ENCODE results near the gene RNF183. TPM values are rescaled to one million over a fixed set of nuclear protein-coding genes. Genes with fewer than 3 reads are reported as not detected.
"Not testable (repeated sequence)": the region's sequence is repeated elsewhere in the genome, so short reads cannot be mapped to it uniquely, and the experiment has no call there.

The RNF183 gene
- total and polyA plus RNA-seq, 10 donors, result 0.06 to 0.35 (median 0.08) TPM; not detected in 6

DNA sequence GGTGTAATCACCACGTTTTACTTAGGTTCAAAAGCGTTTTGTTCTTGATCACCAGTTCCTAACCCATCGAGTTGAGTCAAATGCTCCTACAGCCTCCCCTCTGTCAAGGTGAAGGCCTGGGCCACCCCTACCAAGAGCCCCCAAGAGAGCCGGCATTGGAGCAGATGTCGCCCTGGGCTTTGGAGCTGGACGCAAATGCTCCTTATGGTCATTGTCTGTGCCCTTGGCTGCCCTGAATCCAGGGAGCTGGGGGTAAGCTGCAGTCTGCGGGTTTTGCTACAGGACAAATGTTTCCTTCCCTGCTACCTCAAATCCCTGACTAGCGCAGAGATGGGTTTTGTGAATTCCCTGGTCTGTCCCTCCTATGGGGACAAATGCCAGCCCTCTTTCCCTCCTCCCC is 4.9 kb downstream of the RNF183 start:
- Histone ChIP-seq H3K27me3 (replicated peaks in 1 of 7) (no peaks in the 10 kb centered on the region), H3K27ac (no peak overlapping the region), H3K9me3 (no peaks in the 10 kb centered on the region), H3K4me3 (no peak overlapping the region), H3K4me1 (peaks cover 0 to 6% (median 0%) of the 10 kb centered on the region in 6 donors), H3K36me3 (peaks cover 0 to 10% (median 2%) of the 10 kb centered on the region in 6 donors)
- no peak for DNase-seq
- intact Hi-C loops (cut with DNase I; ENCODE audit: low total_unique reads), result no loop called here
- WGBS, 5 donors, result 87 to 96% (median 91%) methylated on average over 8 of the region's 8 CpGs
- no peak for TF ChIP-seq POLR2AphosphoS5 (IDR thresholded peaks at IDR 0.05)
- TF ChIP-seq, protein P1, sequence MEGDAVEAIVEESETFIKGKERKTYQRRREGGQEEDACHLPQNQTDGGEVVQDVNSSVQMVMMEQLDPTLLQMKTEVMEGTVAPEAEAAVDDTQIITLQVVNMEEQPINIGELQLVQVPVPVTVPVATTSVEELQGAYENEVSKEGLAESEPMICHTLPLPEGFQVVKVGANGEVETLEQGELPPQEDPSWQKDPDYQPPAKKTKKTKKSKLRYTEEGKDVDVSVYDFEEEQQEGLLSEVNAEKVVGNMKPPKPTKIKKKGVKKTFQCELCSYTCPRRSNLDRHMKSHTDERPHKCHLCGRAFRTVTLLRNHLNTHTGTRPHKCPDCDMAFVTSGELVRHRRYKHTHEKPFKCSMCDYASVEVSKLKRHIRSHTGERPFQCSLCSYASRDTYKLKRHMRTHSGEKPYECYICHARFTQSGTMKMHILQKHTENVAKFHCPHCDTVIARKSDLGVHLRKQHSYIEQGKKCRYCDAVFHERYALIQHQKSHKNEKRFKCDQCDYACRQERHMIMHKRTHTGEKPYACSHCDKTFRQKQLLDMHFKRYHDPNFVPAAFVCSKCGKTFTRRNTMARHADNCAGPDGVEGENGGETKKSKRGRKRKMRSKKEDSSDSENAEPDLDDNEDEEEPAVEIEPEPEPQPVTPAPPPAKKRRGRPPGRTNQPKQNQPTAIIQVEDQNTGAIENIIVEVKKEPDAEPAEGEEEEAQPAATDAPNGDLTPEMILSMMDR (IDR thresholded peaks at IDR 0.05 in 8 of 11, conservative IDR thresholded peaks at IDR 0.05 in 3 of 11), result no peak
- no peak for TF ChIP-seq POLR2A (IDR thresholded peaks at IDR 0.05)

DNA sequence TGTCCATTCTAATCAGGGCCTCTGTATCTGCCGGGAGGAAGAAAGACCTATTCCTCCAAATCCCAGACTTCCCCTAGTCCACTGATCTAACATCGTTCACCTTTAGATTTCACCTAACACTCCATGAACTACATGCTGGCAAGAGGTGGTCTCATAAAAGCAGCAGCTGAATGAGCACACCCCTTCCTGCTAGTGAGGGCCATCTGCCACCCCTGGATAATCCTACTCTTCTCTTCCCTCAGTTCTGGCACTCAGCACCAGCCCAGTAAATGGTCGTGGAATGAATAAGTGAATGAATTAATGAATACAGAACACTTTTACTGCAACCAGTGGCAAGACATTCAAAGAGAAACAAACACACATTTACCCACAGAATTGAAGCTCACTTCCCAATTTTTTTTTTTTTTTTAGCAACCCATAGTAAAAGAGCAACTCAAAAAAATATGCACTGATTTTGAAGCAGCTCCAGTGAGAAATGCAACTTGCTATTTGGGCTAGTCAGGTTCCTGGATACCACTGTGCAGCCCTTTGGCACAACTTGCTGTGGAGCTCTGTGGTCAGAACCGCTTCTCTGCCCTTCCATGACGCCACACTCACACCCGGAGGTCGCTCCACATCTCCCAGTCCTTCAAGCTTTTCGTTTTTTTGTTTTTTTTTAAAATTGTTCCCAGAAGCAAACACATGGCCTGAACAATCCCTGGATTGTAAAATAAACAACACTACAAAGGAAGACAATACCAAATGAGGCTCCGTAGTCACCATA is 6.2 kb downstream of the RNF183 start:
- peaks cover 0 to 23% (median 15%) of the 10 kb centered on the region in 6 donors for H3K36me3 ChIP-seq
- no peaks in the 10 kb centered on the region for H3K27me3 ChIP-seq (replicated peaks in 1 of 7)
- TF ChIP-seq POLR2AphosphoS5 (IDR thresholded peaks at IDR 0.05) (no peak), POLR2A (IDR thresholded peaks at IDR 0.05) (no peak)
- TF ChIP-seq, protein P1 (IDR thresholded peaks at IDR 0.05 in 8 of 11, conservative IDR thresholded peaks at IDR 0.05 in 3 of 11), result no peak
- no peak overlapping the region for H3K27ac ChIP-seq
- no peak overlapping the region for H3K4me3 ChIP-seq
- 75 to 84% (median 82%) methylated on average over 9 of the region's 9 CpGs for WGBS, 5 donors
- intact Hi-C loops (cut with DNase I; ENCODE audit: low total_unique reads), result no loop called here
- H3K4me1 ChIP-seq, result peaks cover 0 to 6% (median 0%) of the 10 kb centered on the region in 6 donors
- no peaks in the 10 kb centered on the region for H3K9me3 ChIP-seq
- DNase-seq, result no peak

DNA sequence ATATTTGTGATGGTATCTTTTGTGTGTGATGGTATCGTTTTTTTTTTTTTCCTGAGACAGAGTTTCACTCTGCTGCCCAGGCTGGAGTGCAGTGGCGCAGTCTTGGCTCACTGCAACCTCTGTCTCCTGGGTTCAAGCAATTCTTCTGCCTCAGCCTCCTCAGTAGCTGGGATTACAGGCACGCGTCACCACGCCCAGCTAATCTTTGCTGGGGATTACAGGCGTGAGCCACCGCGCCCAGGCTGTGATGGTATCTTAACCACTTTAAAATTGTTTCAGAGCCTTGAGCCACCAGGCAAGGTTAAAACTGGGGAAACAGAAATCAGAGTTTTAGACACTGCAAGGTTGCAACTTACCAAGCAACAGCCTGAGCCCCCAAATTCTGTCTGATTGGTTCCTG is 6.9 kb downstream of the RNF183 start:
- H3K4me1 ChIP-seq; H3K27me3 ChIP-seq (replicated peaks in 1 of 7); H3K4me3 ChIP-seq; H3K9me3 ChIP-seq; intact Hi-C loops (cut with DNase I; ENCODE audit: low total_unique reads); DNase-seq; H3K27ac ChIP-seq: not testable (repeated sequence)
- H3K36me3 ChIP-seq, result peaks cover 0 to 30% (median 23%) of the 10 kb centered on the region in 6 donors
- WGBS, 5 donors, result 90 to 96% (median 92%) methylated on average over 8 of the region's 8 CpGs

DNA sequence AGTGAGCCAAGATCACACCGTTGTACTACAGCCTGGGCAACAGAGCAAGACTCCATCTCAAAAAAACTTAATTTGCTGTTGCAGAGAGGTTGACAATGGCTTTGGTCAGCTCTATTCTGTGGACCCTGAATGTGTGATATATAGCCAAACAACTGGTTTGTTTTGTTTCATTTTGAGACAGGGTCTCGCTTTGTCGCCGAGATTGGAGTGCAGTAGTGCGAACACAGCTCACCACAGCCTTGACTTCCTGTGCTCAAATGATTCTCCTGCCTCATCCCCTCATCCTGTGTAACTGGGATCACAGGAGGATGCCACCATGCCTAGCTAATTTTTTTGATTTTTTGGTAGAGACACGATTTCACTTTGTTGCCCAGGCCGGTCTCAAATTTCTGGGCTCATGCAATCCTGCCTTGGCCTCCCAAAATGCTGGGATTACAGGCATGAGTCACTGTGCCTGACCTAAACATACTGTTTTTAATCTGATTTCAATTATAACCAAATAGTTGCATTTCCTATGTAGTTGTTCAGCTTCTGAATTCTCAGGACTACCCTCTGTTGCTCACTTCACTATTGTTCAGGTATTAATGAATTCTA is 9.8 kb downstream of the RNF183 start:
- 75 to 86% (median 82%) methylated on average over 7 of the region's 7 CpGs for WGBS, 5 donors

More for the DNA sequence above, 9.8 kb downstream of the RNF183 start:
- DNase-seq, result no peak
- H3K4me3 ChIP-seq, result no peak overlapping the region
- H3K9me3 ChIP-seq, result no peaks in the 10 kb centered on the region
- intact Hi-C loops (cut with DNase I; ENCODE audit: low total_unique reads), result no loop called here
- TF ChIP-seq POLR2AphosphoS5 (IDR thresholded peaks at IDR 0.05), result no peak
- no peak for TF ChIP-seq POLR2A (IDR thresholded peaks at IDR 0.05)
- TF ChIP-seq, protein P1 (IDR thresholded peaks at IDR 0.05 in 8 of 11, conservative IDR thresholded peaks at IDR 0.05 in 3 of 11), result no peak
- no peaks in the 10 kb centered on the region for H3K27me3 ChIP-seq (replicated peaks in 1 of 7)
- H3K4me1 ChIP-seq, result no peaks in the 10 kb centered on the region
- no peak overlapping the region for H3K27ac ChIP-seq
- H3K36me3 ChIP-seq, result peaks cover 0 to 59% (median 51%) of the 10 kb centered on the region in 6 donors

Data from spleen (tissue), 11 donors.